GM23338 (cell line): Measurements from ENCODE around the gene SDR42E2. TPM values are rescaled to one million over a fixed set of nuclear protein-coding genes. Genes with fewer than 3 reads are reported as not detected.

Source experiments
- ATAC-seq: fragments of 200-7000 bp; cut with Tn5 transposase; 3 replicates; pipeline ENCODE4 v1.9.1; 2020
- DNase-seq: peaks from one replicate; pipeline ENCODE4 v3.0.0-alpha.2; 2015; ENCODE audit warnings: low spot score
- H2AFZ ChIP-seq: fragments of 200-600 bp; sonication (generic); 2 replicates; pipeline ENCODE4 v1.8.0; 2016; ENCODE audit warnings: antibody characterized with exemption, mild to moderate bottlenecking, moderate library complexity
- H3F3A ChIP-seq: fragments of 200-600 bp; sonication (generic); replicated peaks from 2 replicates; pipeline ENCODE4 v1.8.0; 2017; ENCODE audit warnings: antibody characterized with exemption, mixed run types, low read depth
- H3K27ac ChIP-seq: fragments of 200-600 bp; sonication (generic); 2 replicates; pipeline ENCODE4 v1.6.1; 2016; ENCODE audit warnings: low read depth
- H3K27me3 ChIP-seq: fragments of 200-600 bp; sonication (generic); 2 replicates; pipeline ENCODE4 v1.8.0; 2016; ENCODE audit warnings: mild to moderate bottlenecking, mixed run types, moderate library complexity; ENCODE audit not compliant: insufficient read depth
- H3K36me3 ChIP-seq: fragments of 200-600 bp; sonication (generic); 2 replicates; pipeline ENCODE4 v1.8.0; 2016; ENCODE audit warnings: mild to moderate bottlenecking; ENCODE audit not compliant: insufficient read depth
- H3K4me1 ChIP-seq: fragments of 200-600 bp; sonication (generic); 2 replicates; pipeline ENCODE4 v1.8.0; 2016; ENCODE audit warnings: mild to moderate bottlenecking, moderate library complexity; ENCODE audit not compliant: insufficient read depth
- H3K4me2 ChIP-seq: fragments of 200-600 bp; sonication (generic); 2 replicates; pipeline ENCODE4 v1.7.1; 2017; ENCODE audit warnings: mixed run types
- H3K4me3 ChIP-seq: fragments of 200-600 bp; sonication (generic); 2 replicates; pipeline ENCODE4 v1.6.1; 2016; ENCODE audit warnings: mixed run types
- H3K79me2 ChIP-seq: fragments of 200-600 bp; sonication (generic); replicated peaks from 2 replicates; pipeline ENCODE4 v1.8.0; 2017; ENCODE audit warnings: mild to moderate bottlenecking; ENCODE audit not compliant: insufficient read depth
- H3K9me2 ChIP-seq: fragments of 200-600 bp; sonication (generic); 2 replicates; pipeline ENCODE4 v1.8.0; 2017; ENCODE audit not compliant: insufficient read depth
- H4K20me1 ChIP-seq: fragments of 200-600 bp; sonication (generic); replicated peaks from 2 replicates; pipeline ENCODE4 v1.8.0; 2017; ENCODE audit warnings: mild to moderate bottlenecking; ENCODE audit not compliant: insufficient read depth
- H3K27ac Mint-ChIP-seq: 2 replicates; pipeline ENCODE4 v1.8.0; 2020; ENCODE audit warnings: inconsistent platforms, mild to moderate bottlenecking, moderate library complexity, mixed read lengths
- H3K27me3 Mint-ChIP-seq: 3 replicates; pipeline ENCODE4 v1.8.0; 2022; ENCODE audit warnings: low read depth, mild to moderate bottlenecking, moderate library complexity, mixed read lengths, inconsistent platforms; ENCODE audit not compliant: insufficient read depth, poor library complexity
- H3K36me3 Mint-ChIP-seq: 3 replicates; pipeline ENCODE4 v1.8.0; 2021; ENCODE audit warnings: low read depth, mild to moderate bottlenecking, inconsistent platforms, moderate library complexity, mixed read lengths
- H3K4me1 Mint-ChIP-seq: 3 replicates; pipeline ENCODE4 v1.8.0; 2020; ENCODE audit warnings: mild to moderate bottlenecking, inconsistent platforms, mixed read lengths
- H3K4me3 Mint-ChIP-seq: 3 replicates; pipeline ENCODE4 v1.8.0; 2021; ENCODE audit warnings: moderate library complexity, mild to moderate bottlenecking, inconsistent platforms, mixed read lengths
- H3K9me3 Mint-ChIP-seq: 3 replicates; pipeline ENCODE4 v1.8.0; 2020; ENCODE audit warnings: moderate library complexity, mild to moderate bottlenecking, inconsistent platforms, mixed read lengths
- CREB1 ChIP-seq: fragments of 250-450 bp; sonication (Bioruptor Pico); IDR thresholded peaks from 2 replicates; pipeline ENCODE4 v1.5.0; 2020; ENCODE audit warnings: low read depth, mild to moderate bottlenecking, moderate library complexity
- CTCF ChIP-seq, 2 experiments: fragments of 200-600 bp in 1 of 2; sonication (generic) in 1 of 2; conservative IDR thresholded peaks; 2 replicates each; pipeline versions ENCODE4 v1.5.1 to v1.6.1; 2016 to 2017; ENCODE audit warnings: antibody characterized with exemption in 2 of 2, low read depth in 2 of 2, mild to moderate bottlenecking in 2 of 2, moderate library complexity in 1 of 2
- ETS1 ChIP-seq: IDR thresholded peaks from 2 replicates; pipeline ENCODE4 v1.6.1; 2016; ENCODE audit warnings: antibody characterized with exemption
- EZH2 ChIP-seq: fragments of 200-600 bp; sonication (generic); IDR thresholded peaks from one replicate; pipeline ENCODE4 v1.8.0; 2017; ENCODE audit warnings: antibody characterized with exemption, mild to moderate bottlenecking, low read depth; ENCODE audit not compliant: unreplicated experiment
- EZH2phosphoT487 ChIP-seq: fragments of 200-600 bp; sonication (generic); IDR thresholded peaks from one replicate; pipeline ENCODE4 v1.8.1; 2018; ENCODE audit warnings: antibody characterized with exemption; ENCODE audit not compliant: unreplicated experiment
- JUNB ChIP-seq: IDR thresholded peaks from one replicate; pipeline ENCODE4 v1.6.1; 2016; ENCODE audit warnings: antibody characterized with exemption; ENCODE audit not compliant: unreplicated experiment
- NANOG ChIP-seq: IDR thresholded peaks from 2 replicates; pipeline ENCODE4 v1.6.1; 2016; ENCODE audit warnings: antibody characterized with exemption, borderline replicate concordance
- POLR2AphosphoS5 ChIP-seq: IDR thresholded peaks from 2 replicates; pipeline ENCODE4 v1.6.1; 2016; ENCODE audit warnings: antibody characterized with exemption, low read depth
- STAT1 ChIP-seq: IDR thresholded peaks from one replicate; pipeline ENCODE4 v1.6.1; 2016; ENCODE audit warnings: antibody characterized with exemption; ENCODE audit not compliant: unreplicated experiment
- ZNF114 ChIP-seq: fragments of 250-450 bp; sonication (Bioruptor Pico); IDR thresholded peaks from 2 replicates; pipeline ENCODE4 v1.5.0; 2020; ENCODE audit warnings: mild to moderate bottlenecking, moderate library complexity
- ZNF331 ChIP-seq: fragments of 250-450 bp; sonication (Bioruptor Pico); IDR thresholded peaks from 2 replicates; pipeline ENCODE4 v1.5.0; 2020; ENCODE audit warnings: low read depth, mild to moderate bottlenecking, moderate library complexity
- ZNF462 ChIP-seq: fragments of 250-450 bp; sonication (Bioruptor Pico); IDR thresholded peaks from 2 replicates; pipeline ENCODE4 v1.5.0; 2020; ENCODE audit warnings: mild to moderate bottlenecking, moderate library complexity
- polyA plus RNA-seq: library from polyadenylated mRNA; unstranded; fragments of >200 nt; fragmentation: Nextera tagmentation; extraction: Ambion mirVana; gene quantifications from 2 replicates; pipeline ENCODE4 v1.2.1, GENCODE V29; 2016
- total RNA-seq: library from RNA; depleted of rRNA; stranded (reverse); fragments of >200 nt; shearing (Covaris generic); gene quantifications from 2 replicates; pipeline ENCODE4 v1.2.3, GENCODE V29; 2014
- TF ChIP-seq, protein P1 (sequence below): IDR thresholded peaks from one replicate; pipeline ENCODE4 v1.6.1; 2018; ENCODE audit warnings: antibody characterized with exemption; ENCODE audit not compliant: unreplicated experiment

The SDR42E2 gene
- total and polyA plus RNA-seq, 2 experiments from 2014 or later, result 0.15 TPM; not detected in 1

DNA sequence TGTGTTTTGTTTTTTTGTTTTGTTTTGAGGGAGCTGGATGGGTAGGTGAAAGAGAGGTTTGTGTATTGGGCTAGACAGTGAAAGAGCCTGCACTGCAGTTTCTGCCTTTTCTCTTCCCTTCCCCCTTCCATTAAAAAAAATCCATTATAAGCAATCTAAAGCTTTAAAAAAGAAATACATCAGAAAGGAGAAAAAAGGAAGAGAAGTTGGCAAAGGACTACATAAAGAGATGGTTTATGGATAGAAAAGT lies 33.1 kb downstream of the SDR42E2 start:
- no peak overlapping the region for H3K27ac ChIP-seq
- peak overlapping the region; percentile 92; the same call in 1 of the 2 replicates for H3K27ac Mint-ChIP-seq
- ATAC-seq, result no peak

More for the DNA sequence above, 33.1 kb downstream of the SDR42E2 start:
- 0 out of 2 replicates have a peak, but pooled peaks cover 6% of the 10 kb centered on the region for H3K9me2 ChIP-seq
- H3F3A ChIP-seq, result 0 out of 2 replicates have a peak, but pooled peaks cover 11% of the 10 kb centered on the region
- no peak for DNase-seq
- no peaks in the 10 kb centered on the region for H4K20me1 ChIP-seq
- Mint-ChIP-seq H3K36me3 (peaks cover 3% of the 10 kb centered on the region; the same call in 2 of the 3 replicates), H3K9me3 (peaks cover 5% of the 10 kb centered on the region), H3K4me1 (peaks cover 20% of the 10 kb centered on the region), H3K27me3 (peaks cover 21% of the 10 kb centered on the region), H3K4me3 (peak overlapping the region; percentile 87)
- H3K4me3 ChIP-seq, result no peak overlapping the region
- H3K79me2 ChIP-seq, result no peaks in the 10 kb centered on the region
- no peak overlapping the region for H2AFZ ChIP-seq
- H3K4me2 ChIP-seq, result no peak overlapping the region
- H3K36me3 ChIP-seq, result no peaks in the 10 kb centered on the region
- H3K27me3 ChIP-seq, result no peaks in the 10 kb centered on the region
- TF ChIP-seq NANOG, result no peak
- TF ChIP-seq, protein P1, sequence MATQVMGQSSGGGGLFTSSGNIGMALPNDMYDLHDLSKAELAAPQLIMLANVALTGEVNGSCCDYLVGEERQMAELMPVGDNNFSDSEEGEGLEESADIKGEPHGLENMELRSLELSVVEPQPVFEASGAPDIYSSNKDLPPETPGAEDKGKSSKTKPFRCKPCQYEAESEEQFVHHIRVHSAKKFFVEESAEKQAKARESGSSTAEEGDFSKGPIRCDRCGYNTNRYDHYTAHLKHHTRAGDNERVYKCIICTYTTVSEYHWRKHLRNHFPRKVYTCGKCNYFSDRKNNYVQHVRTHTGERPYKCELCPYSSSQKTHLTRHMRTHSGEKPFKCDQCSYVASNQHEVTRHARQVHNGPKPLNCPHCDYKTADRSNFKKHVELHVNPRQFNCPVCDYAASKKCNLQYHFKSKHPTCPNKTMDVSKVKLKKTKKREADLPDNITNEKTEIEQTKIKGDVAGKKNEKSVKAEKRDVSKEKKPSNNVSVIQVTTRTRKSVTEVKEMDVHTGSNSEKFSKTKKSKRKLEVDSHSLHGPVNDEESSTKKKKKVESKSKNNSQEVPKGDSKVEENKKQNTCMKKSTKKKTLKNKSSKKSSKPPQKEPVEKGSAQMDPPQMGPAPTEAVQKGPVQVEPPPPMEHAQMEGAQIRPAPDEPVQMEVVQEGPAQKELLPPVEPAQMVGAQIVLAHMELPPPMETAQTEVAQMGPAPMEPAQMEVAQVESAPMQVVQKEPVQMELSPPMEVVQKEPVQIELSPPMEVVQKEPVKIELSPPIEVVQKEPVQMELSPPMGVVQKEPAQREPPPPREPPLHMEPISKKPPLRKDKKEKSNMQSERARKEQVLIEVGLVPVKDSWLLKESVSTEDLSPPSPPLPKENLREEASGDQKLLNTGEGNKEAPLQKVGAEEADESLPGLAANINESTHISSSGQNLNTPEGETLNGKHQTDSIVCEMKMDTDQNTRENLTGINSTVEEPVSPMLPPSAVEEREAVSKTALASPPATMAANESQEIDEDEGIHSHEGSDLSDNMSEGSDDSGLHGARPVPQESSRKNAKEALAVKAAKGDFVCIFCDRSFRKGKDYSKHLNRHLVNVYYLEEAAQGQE, result no peak
- TF ChIP-seq STAT1, result no peak
- TF ChIP-seq CTCF (conservative IDR thresholded peaks at IDR 0.05; ENCODE audit: low read depth in 2 of 2), result no peak
- TF ChIP-seq ZNF462 (CRISPR knock-in tag), result no peak
- no peak for TF ChIP-seq ZNF114
- no peak for TF ChIP-seq JUNB
- no peak for TF ChIP-seq ZNF331 (CRISPR knock-in tag)
- no peak for TF ChIP-seq ETS1
- TF ChIP-seq EZH2phosphoT487, result no peak
- TF ChIP-seq CREB1 (CRISPR knock-in tag), result no peak
- TF ChIP-seq EZH2, result no peak
- no peak for TF ChIP-seq POLR2AphosphoS5
- peaks cover 17% of the 10 kb centered on the region for H3K4me1 ChIP-seq
